Measurements from ENCODE around the gene ODAD3. TPM values are rescaled to one million over a fixed set of nuclear protein-coding genes. Genes with fewer than 3 reads are reported as not detected.

The ODAD3 gene
- 0.13 TPM in 1 of 2 replicates, not detected in the other for total RNA-seq

GRCh38 chr19:11435057-11435832, at the start of gene ODAD3, which contains the start of gene PRKCSH:
Gene ODAD3, minus strand, starts transcription at chr19:11435121. Its CDS starts 105 bp downstream, at chr19:11435016.
Gene PRKCSH, plus strand, starts transcription at chr19:11435635. Its CDS starts 483 bp downstream, at chr19:11436118.

GRCh38 chr19:11480715-11481533, 46.0 kb upstream of the ODAD3 start, which contains the start of gene ELAVL3:
Gene ELAVL3, minus strand, starts transcription at chr19:11481046. Its CDS starts 438 bp downstream, at chr19:11480608.

GRCh38 chr19:11418549-11419506, 16.1 kb downstream of the ODAD3 start, which contains the start of gene RGL3:
Gene RGL3, minus strand, starts transcription at chr19:11419314. Its CDS starts 36 bp downstream, at chr19:11419278.

GRCh38 chr19:11374433-11375142, 60.3 kb downstream of the ODAD3 start, which contains the start of gene SWSAP1:
Gene SWSAP1, plus strand, starts transcription at chr19:11374666. Its CDS starts 15 bp downstream, at chr19:11374681.

Other genes starting within 250 kb of the ODAD3 start
- 202 and 399 TPM in 2 replicates for gene KANK2, start 237.6 kb downstream of the ODAD3 start, total RNA-seq
- gene ANGPTL8, start 195.5 kb downstream of the ODAD3 start, total RNA-seq = not detected in 2 replicates
- gene DOCK6, start 172.6 kb downstream of the ODAD3 start, total RNA-seq = 44.7 and 50.4 TPM in 2 replicates
- not detected in 2 replicates for gene TSPAN16, start 139.0 kb downstream of the ODAD3 start, total RNA-seq
- gene RAB3D, start 95.5 kb downstream of the ODAD3 start, total RNA-seq = 18.2 and 21.1 TPM in 2 replicates
- gene TMEM205, start 88.9 kb downstream of the ODAD3 start, total RNA-seq = 221 and 282 TPM in 2 replicates
- gene CCDC159, start 88.6 kb downstream of the ODAD3 start, total RNA-seq = 6.2 and 9.4 TPM in 2 replicates
- gene PLPPR2, start 79.7 kb downstream of the ODAD3 start, total RNA-seq = 23.4 and 46.5 TPM in 2 replicates
- gene SWSAP1, start 60.5 kb downstream of the ODAD3 start, total RNA-seq = 1.2 and 4.6 TPM in 2 replicates
- 6.9 and 15.4 TPM in 2 replicates for gene EPOR, start 50.8 kb downstream of the ODAD3 start, total RNA-seq
- gene RGL3, start 15.8 kb downstream of the ODAD3 start, total RNA-seq = under 0.01 and 1.2 TPM in 2 replicates
- 263 and 309 TPM in 2 replicates for gene PRKCSH, start 514 bp upstream of the ODAD3 start, total RNA-seq
- 0.52 TPM in 1 of 2 replicates, not detected in the other for gene ELAVL3, start 45.9 kb upstream of the ODAD3 start, total RNA-seq
- 5.2 and 10.1 TPM in 2 replicates for gene ZNF653, start 70.7 kb upstream of the ODAD3 start, total RNA-seq
- gene ECSIT, start 94.0 kb upstream of the ODAD3 start, total RNA-seq = 45.4 and 46.0 TPM in 2 replicates
- gene CNN1, start 103.7 kb upstream of the ODAD3 start, total RNA-seq = 2.6 and 38.0 TPM in 2 replicates
- gene ELOF1, start 124.1 kb upstream of the ODAD3 start, total RNA-seq = 41.0 and 44.6 TPM in 2 replicates
- gene ACP5, start 142.5 kb upstream of the ODAD3 start, total RNA-seq = 1.9 TPM in 1 of 2 replicates, not detected in the other
- gene ZNF627, start 162.4 kb upstream of the ODAD3 start, total RNA-seq = 14.7 and 16.5 TPM in 2 replicates